IMR-90 (cell line): ENCODE measurements around the gene KRT77. TPM values are rescaled to one million over a fixed set of nuclear protein-coding genes. Genes with fewer than 3 reads are reported as not detected.

Experiments
- ATAC-seq: fragments of 200-7000 bp; cut with Tn5 transposase; 2 replicates; pipeline ENCODE4 v1.9.1; 2020; ENCODE audit warnings: low read depth, mild to moderate bottlenecking, moderate library complexity
- BruUV-seq: library from RNA; stranded (reverse); fragments of 400-500 nt; replicated peaks from 2 replicates; lab custom pipeline; 2021; lab: Mats Ljungman, UMichigan
- CTCF ChIA-PET: fragments of 300-600 bp; formaldehyde crosslinking; extraction: SDS; loops from one replicate; lab custom pipeline; 2021; ENCODE audit warnings: antibody characterized with exemption; lab: Yijun Ruan, JAX
- POLR2A ChIA-PET: fragments of 300-600 bp; sonication (Branson Sonifier 250); formaldehyde crosslinking; loops from one replicate; lab custom pipeline; 2022; ENCODE audit warnings: antibody characterized with exemption; ENCODE audit not compliant: unreplicated experiment; lab: Charles Lee
- DNase-seq: peaks from one replicate; pipeline ENCODE4 v3.0.0; 2013
- H2AFZ ChIP-seq: replicated peaks from 2 replicates; pipeline ENCODE3; 2013; ENCODE audit warnings: low read length, mild to moderate bottlenecking; ENCODE audit not compliant: poor library complexity
- H2AK5ac ChIP-seq: 2 replicates; pipeline ENCODE4 v1.6.1; 2013; ENCODE audit warnings: low read depth, low read length, inconsistent platforms
- H2AK9ac ChIP-seq: replicated peaks from 2 replicates; pipeline ENCODE3; 2013; ENCODE audit warnings: mild to moderate bottlenecking, low read depth, low read length, moderate library complexity; ENCODE audit not compliant: poor library complexity
- H2BK120ac ChIP-seq: 2 replicates; pipeline ENCODE4 v1.6.1; 2013; ENCODE audit warnings: low read depth, low read length, inconsistent platforms
- H2BK15ac ChIP-seq: 3 replicates; pipeline ENCODE4 v1.6.1; 2013; ENCODE audit warnings: low read depth, low read length, inconsistent platforms
- H2BK20ac ChIP-seq: 2 replicates; pipeline ENCODE4 v1.6.1; 2013; ENCODE audit warnings: low read depth, mild to moderate bottlenecking, inconsistent platforms, low read length, moderate library complexity
- H2BK5ac ChIP-seq: 2 replicates; pipeline ENCODE4 v1.6.1; 2013; ENCODE audit warnings: mild to moderate bottlenecking, low read depth, low read length, inconsistent platforms; ENCODE audit not compliant: poor library complexity, severe bottlenecking
- H3K14ac ChIP-seq: replicated peaks from 2 replicates; pipeline ENCODE4 v1.6.1; 2013; ENCODE audit warnings: low read depth, low read length, inconsistent platforms
- H3K18ac ChIP-seq: 2 replicates; pipeline ENCODE4 v1.6.1; 2013; ENCODE audit warnings: low read depth, low read length, control low read depth
- H3K23ac ChIP-seq: 2 replicates; pipeline ENCODE4 v1.6.1; 2013; ENCODE audit warnings: low read depth, low read length, inconsistent platforms
- H3K27ac ChIP-seq: 2 replicates; pipeline ENCODE4 v1.5.1; 2013; ENCODE audit warnings: mild to moderate bottlenecking, control low read depth, low read length; ENCODE audit not compliant: insufficient read depth
- H3K27me3 ChIP-seq: 2 replicates; pipeline ENCODE4 v1.6.1; 2013; ENCODE audit warnings: low read length; ENCODE audit not compliant: control insufficient read depth, insufficient read depth
- H3K36me3 ChIP-seq: 2 replicates; pipeline ENCODE4 v1.6.1; 2013; ENCODE audit warnings: low read length, mixed read lengths; ENCODE audit not compliant: control insufficient read depth, insufficient read depth
- H3K4ac ChIP-seq: 2 replicates; pipeline ENCODE4 v1.6.1; 2013; ENCODE audit warnings: low read depth, low read length, inconsistent platforms
- H3K4me1 ChIP-seq: 2 replicates; pipeline ENCODE4 v1.6.1; 2013; ENCODE audit warnings: low read length, mixed read lengths; ENCODE audit not compliant: control insufficient read depth, insufficient read depth
- H3K4me2 ChIP-seq: 2 replicates; pipeline ENCODE4 v1.6.1; 2013; ENCODE audit warnings: low read depth, mild to moderate bottlenecking, control low read depth, low read length, moderate library complexity
- H3K4me3 ChIP-seq: 2 replicates; pipeline ENCODE4 v1.5.1; 2013; ENCODE audit warnings: low read depth, mild to moderate bottlenecking, control low read depth, low read length, moderate library complexity; ENCODE audit not compliant: insufficient read depth
- H3K56ac ChIP-seq: 2 replicates; pipeline ENCODE4 v1.6.1; 2013; ENCODE audit warnings: low read length, inconsistent platforms; ENCODE audit not compliant: insufficient read depth; ENCODE audit errors: extremely low read depth
- H3K79me1 ChIP-seq, 2 experiments: 2 replicates each; pipeline ENCODE4 v1.6.1; 2013; ENCODE audit warnings: low read length in 2 of 2, inconsistent platforms in 1 of 2, low read depth in 1 of 2
- H3K9ac ChIP-seq: 2 replicates; pipeline ENCODE4 v1.6.1; 2013; ENCODE audit warnings: low read depth, low read length, control low read depth
- H3K9me1 ChIP-seq: 2 replicates; pipeline ENCODE4 v1.6.1; 2013; ENCODE audit warnings: low read length, inconsistent platforms; ENCODE audit not compliant: insufficient read depth
- H3K9me3 ChIP-seq: 2 replicates; pipeline ENCODE4 v1.6.1; 2013; ENCODE audit warnings: low read length; ENCODE audit not compliant: control insufficient read depth, insufficient read depth
- H4K20me1 ChIP-seq: 2 replicates; pipeline ENCODE4 v1.6.1; 2013; ENCODE audit warnings: low read length, inconsistent platforms; ENCODE audit not compliant: insufficient read depth
- H4K5ac ChIP-seq: 2 replicates; pipeline ENCODE4 v1.6.1; 2013; ENCODE audit warnings: mild to moderate bottlenecking, low read depth, low read length, control low read depth
- H4K8ac ChIP-seq, 2 experiments: 2 replicates each; pipeline ENCODE4 v1.6.1; 2013; ENCODE audit warnings: low read depth in 2 of 2, low read length in 2 of 2, control low read depth in 1 of 2, inconsistent platforms in 1 of 2
- H4K91ac ChIP-seq: 2 replicates; pipeline ENCODE4 v1.6.1; 2013; ENCODE audit warnings: low read depth, low read length, inconsistent platforms; ENCODE audit not compliant: insufficient read depth
- BHLHE40 ChIP-seq: fragments of 150-350 bp; IDR thresholded peaks from 2 replicates; pipeline ENCODE4 v1.6.1; 2016; ENCODE audit warnings: mild to moderate bottlenecking, low read depth, low read length
- CEBPB ChIP-seq: IDR thresholded peaks from 2 replicates; pipeline ENCODE4 v1.6.1; 2012; ENCODE audit warnings: low read depth, low read length, improper control_type of control experiment
- CHD1 ChIP-seq: IDR thresholded peaks from 2 replicates; pipeline ENCODE4 v1.6.1; 2012; ENCODE audit warnings: low read depth, low read length, improper control_type of control experiment
- FOS ChIP-seq: fragments of 150-350 bp; IDR thresholded peaks from 2 replicates; pipeline ENCODE4 v1.6.1; 2016; ENCODE audit warnings: low read depth, low read length
- MAFK ChIP-seq: IDR thresholded peaks from 2 replicates; pipeline ENCODE4 v1.6.1; 2012; ENCODE audit warnings: low read depth, low read length, improper control_type of control experiment
- MAZ ChIP-seq: IDR thresholded peaks from 2 replicates; pipeline ENCODE4 v1.6.1; 2012; ENCODE audit warnings: low read depth, mild to moderate bottlenecking, low read length, improper control_type of control experiment, moderate library complexity, borderline replicate concordance
- MXI1 ChIP-seq: IDR thresholded peaks from 2 replicates; pipeline ENCODE4 v1.6.1; 2012; ENCODE audit warnings: low read depth, mild to moderate bottlenecking, low read length, moderate library complexity, borderline replicate concordance
- NFE2L2 ChIP-seq: fragments of 150-350 bp; IDR thresholded peaks from 2 replicates; pipeline ENCODE4 v1.6.1; 2016; ENCODE audit warnings: low read depth, mild to moderate bottlenecking, low read length
- POLR2A ChIP-seq: IDR thresholded peaks from 2 replicates; pipeline ENCODE4 v1.6.1; 2012; ENCODE audit warnings: mild to moderate bottlenecking, low read depth, low read length
- RAD21 ChIP-seq: IDR thresholded peaks from 2 replicates; pipeline ENCODE4 v1.6.1; 2012; ENCODE audit warnings: low read length, improper control_type of control experiment
- RCOR1 ChIP-seq: IDR thresholded peaks from 2 replicates; pipeline ENCODE4 v1.6.1; 2012; ENCODE audit warnings: mild to moderate bottlenecking, low read length, improper control_type of control experiment; ENCODE audit not compliant: insufficient replicate concordance
- RFX5 ChIP-seq: IDR thresholded peaks from 2 replicates; pipeline ENCODE4 v1.8.0; 2012; ENCODE audit warnings: low read depth, mild to moderate bottlenecking, low read length, moderate library complexity
- SMC3 ChIP-seq: fragments of 150-350 bp; IDR thresholded peaks from 2 replicates; pipeline ENCODE4 v1.6.1; 2016; ENCODE audit warnings: low read depth, mild to moderate bottlenecking, antibody characterized with exemption, low read length, moderate library complexity
- WGBS, 2 experiments: methylation state at CpG; one replicate each; pipeline versions ENCODE4 v1.1.5 to v1.1.7; 2013; ENCODE audit warnings: missing lambda C conversion rate in 2 of 2; ENCODE audit not compliant: insufficient read length in 1 of 2; ENCODE audit errors: extremely low coverage in 2 of 2; 5-methylcytosine and 5-hydroxymethylcytosine counted together
- dilution Hi-C: fragments of 300-500 bp; cut with HindIII; formaldehyde crosslinking; loops from one replicate; pipeline ENCODE4 v1.14.3; 2018; ENCODE audit warnings: low sequenced_read_pairs; ENCODE audit not compliant: unreplicated experiment
- in situ Hi-C: fragments of 300-500 bp; cut with MboI; formaldehyde crosslinking; loops from 3 replicates; pipeline ENCODE4 v1.14.3; 2019; ENCODE audit warnings: low sequenced_read_pairs, inconsistent platforms, mixed read lengths
- intact Hi-C: fragments of 100-400 bp; cut with micrococcal nuclease; formaldehyde crosslinking; loops from 2 replicates; pipeline ENCODE4 v1.10.0; 2022
- polyA plus RNA-seq, 3 experiments: library from polyadenylated mRNA; depleted of rRNA; stranded (reverse); fragments of >200 nt; gene quantifications; 2 replicates each; pipeline ENCODE4 v1.2.3, GENCODE V29; 2012; ENCODE audit warnings: low replicate concordance in 1 of 3
- total RNA-seq: library from RNA; depleted of rRNA; stranded (reverse); fragments of >200 nt; gene quantifications from 2 replicates; pipeline ENCODE4 v1.2.3, GENCODE V29; 2012
- TF ChIP-seq, protein P1 (sequence below): fragments of 150-350 bp; IDR thresholded peaks from 2 replicates; pipeline ENCODE4 v1.6.1; 2016; ENCODE audit warnings: low read depth, mild to moderate bottlenecking, low read length, moderate library complexity, borderline replicate concordance
- TF ChIP-seq, protein P2 (sequence below): conservative IDR thresholded peaks from 2 replicates; pipeline ENCODE4 v1.5.1; 2012; ENCODE audit warnings: mild to moderate bottlenecking, low read depth, low read length, improper control_type of control experiment
- TF ChIP-seq, protein P3 (sequence below): fragments of 150-350 bp; IDR thresholded peaks from 2 replicates; pipeline ENCODE4 v1.6.1; 2017; ENCODE audit warnings: mild to moderate bottlenecking, antibody characterized with exemption, low read length, low read depth

Gene KRT77
- total and polyA plus RNA-seq, 2 of the 4 experiments (the other 2 are of a cell fraction), result not detected

DNA sequence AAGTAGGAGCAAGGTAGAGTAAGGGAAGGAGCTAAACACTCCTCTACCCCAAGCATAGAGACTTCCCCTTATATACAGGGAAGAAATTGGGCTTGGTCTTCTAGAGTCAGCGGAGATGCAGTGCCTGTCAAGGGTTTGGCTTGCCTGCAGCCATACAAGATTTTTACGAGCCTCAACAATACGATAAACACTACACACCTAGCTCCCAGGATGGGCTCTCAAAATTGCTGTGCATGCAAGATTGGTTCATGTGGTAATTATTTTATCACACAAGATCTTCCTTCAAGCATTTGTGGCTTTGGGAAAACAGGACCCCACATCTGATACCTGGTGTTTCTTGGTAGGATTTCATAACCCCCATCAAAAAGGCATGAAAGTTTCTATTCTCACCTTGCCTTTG is 23.0 kb downstream of the KRT77 start, which contains the start of gene KRT1:
KRT1 (minus strand) TSS at position 45 of the 400 bp plus-strand sequence. CDS start 59 bp downstream, outside the sequence.
- ChIA-PET CTCF (interaction anchor here (1.0 kb wide), 1 partner anchor 13 kb away, joined by 4 read pairs; no protein-coding TSS in a partner anchor), POLR2A (no interaction called here)
- no peak within 1 kb of the TSS for H3K4me3 ChIP-seq

More for the DNA sequence above, 23.0 kb downstream of the KRT77 start, which contains the start of gene KRT1:
- Histone ChIP-seq H3K4ac (no peak within 1 kb of the TSS), H4K8ac (no peak within 1 kb of the TSS), H4K5ac (no peak within 1 kb of the TSS), H2AK9ac (no peak within 1 kb of the TSS), H2AK5ac (no peak within 1 kb of the TSS), H3K23ac (no peak within 1 kb of the TSS), H2BK120ac (no peak within 1 kb of the TSS), H2AFZ (no peak within 1 kb of the TSS), H3K79me1 (no peaks in the 10 kb centered on the region), H2BK15ac (no peak within 1 kb of the TSS), H3K9me3 (no peaks in the 10 kb centered on the region), H3K4me2 (no peak within 1 kb of the TSS), H2BK20ac (no peak within 1 kb of the TSS), H3K9me1 (no peaks in the 10 kb centered on the region), H3K9ac (no peak within 1 kb of the TSS), H3K36me3 (no peaks in the 10 kb centered on the region), H3K56ac (no peak within 1 kb of the TSS), H4K91ac (no peak within 1 kb of the TSS), H3K14ac (no peak within 1 kb of the TSS), H3K27ac (no peak within 1 kb of the TSS), H4K20me1 (no peaks in the 10 kb centered on the region), H3K4me1 (no peaks in the 10 kb centered on the region), H2BK5ac (no peak within 1 kb of the TSS), H3K18ac (no peak within 1 kb of the TSS), H3K27me3 (peaks cover 27% of the 10 kb centered on the region)
- no peak for TF ChIP-seq RAD21
- no peak for TF ChIP-seq BHLHE40
- no peak for TF ChIP-seq POLR2A
- TF ChIP-seq RCOR1, result no peak
- TF ChIP-seq FOS, result no peak
- TF ChIP-seq CEBPB, result no peak
- no peak for TF ChIP-seq NFE2L2
- TF ChIP-seq MAFK, result no peak
- no peak for TF ChIP-seq MXI1
- TF ChIP-seq RFX5, result no peak
- no peak for TF ChIP-seq MAZ
- no peak for TF ChIP-seq SMC3
- TF ChIP-seq, protein P1, sequence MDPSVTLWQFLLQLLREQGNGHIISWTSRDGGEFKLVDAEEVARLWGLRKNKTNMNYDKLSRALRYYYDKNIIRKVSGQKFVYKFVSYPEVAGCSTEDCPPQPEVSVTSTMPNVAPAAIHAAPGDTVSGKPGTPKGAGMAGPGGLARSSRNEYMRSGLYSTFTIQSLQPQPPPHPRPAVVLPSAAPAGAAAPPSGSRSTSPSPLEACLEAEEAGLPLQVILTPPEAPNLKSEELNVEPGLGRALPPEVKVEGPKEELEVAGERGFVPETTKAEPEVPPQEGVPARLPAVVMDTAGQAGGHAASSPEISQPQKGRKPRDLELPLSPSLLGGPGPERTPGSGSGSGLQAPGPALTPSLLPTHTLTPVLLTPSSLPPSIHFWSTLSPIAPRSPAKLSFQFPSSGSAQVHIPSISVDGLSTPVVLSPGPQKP, result no peak
- TF ChIP-seq, protein P2, sequence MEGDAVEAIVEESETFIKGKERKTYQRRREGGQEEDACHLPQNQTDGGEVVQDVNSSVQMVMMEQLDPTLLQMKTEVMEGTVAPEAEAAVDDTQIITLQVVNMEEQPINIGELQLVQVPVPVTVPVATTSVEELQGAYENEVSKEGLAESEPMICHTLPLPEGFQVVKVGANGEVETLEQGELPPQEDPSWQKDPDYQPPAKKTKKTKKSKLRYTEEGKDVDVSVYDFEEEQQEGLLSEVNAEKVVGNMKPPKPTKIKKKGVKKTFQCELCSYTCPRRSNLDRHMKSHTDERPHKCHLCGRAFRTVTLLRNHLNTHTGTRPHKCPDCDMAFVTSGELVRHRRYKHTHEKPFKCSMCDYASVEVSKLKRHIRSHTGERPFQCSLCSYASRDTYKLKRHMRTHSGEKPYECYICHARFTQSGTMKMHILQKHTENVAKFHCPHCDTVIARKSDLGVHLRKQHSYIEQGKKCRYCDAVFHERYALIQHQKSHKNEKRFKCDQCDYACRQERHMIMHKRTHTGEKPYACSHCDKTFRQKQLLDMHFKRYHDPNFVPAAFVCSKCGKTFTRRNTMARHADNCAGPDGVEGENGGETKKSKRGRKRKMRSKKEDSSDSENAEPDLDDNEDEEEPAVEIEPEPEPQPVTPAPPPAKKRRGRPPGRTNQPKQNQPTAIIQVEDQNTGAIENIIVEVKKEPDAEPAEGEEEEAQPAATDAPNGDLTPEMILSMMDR, result no peak
- TF ChIP-seq, protein P3, sequence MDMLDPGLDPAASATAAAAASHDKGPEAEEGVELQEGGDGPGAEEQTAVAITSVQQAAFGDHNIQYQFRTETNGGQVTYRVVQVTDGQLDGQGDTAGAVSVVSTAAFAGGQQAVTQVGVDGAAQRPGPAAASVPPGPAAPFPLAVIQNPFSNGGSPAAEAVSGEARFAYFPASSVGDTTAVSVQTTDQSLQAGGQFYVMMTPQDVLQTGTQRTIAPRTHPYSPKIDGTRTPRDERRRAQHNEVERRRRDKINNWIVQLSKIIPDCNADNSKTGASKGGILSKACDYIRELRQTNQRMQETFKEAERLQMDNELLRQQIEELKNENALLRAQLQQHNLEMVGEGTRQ, result no peak
- TF ChIP-seq CHD1, result no peak
- in situ Hi-C loops (no loop called here), intact Hi-C loops (no loop called here), dilution Hi-C loops (no loop called here)
- WGBS, 2 experiments, result no CpG with 5 or more reads among the region's 3 CpGs
- BruUV-seq, result no TSS peak
- ATAC-seq (no peak), DNase-seq (no peak)
